ENCODE data around the gene FPR1. TPM values are rescaled to one million over a fixed set of nuclear protein-coding genes. Genes with fewer than 3 reads are reported as not detected.

The FPR1 gene
- total and polyA plus RNA-seq, 2 of the 13 experiments (the other 11 are each of a cell fraction or from before 2014, with no cell fraction given), result not detected

GRCh38 chr19:51754109-51754508, 2.4 kb upstream of the FPR1 start (continued):
- no peak for TF ChIP-seq SMAD1 (CRISPR knock-in tag; IDR thresholded peaks at IDR 0.05; ENCODE audit: borderline replicate concordance, low read depth)
- TF ChIP-seq ZBTB34 (CRISPR knock-in tag; IDR thresholded peaks at IDR 0.05), result no peak
- no peak for TF ChIP-seq ZNF407 (CRISPR knock-in tag; IDR thresholded peaks at IDR 0.05; ENCODE audit: not compliant biosample characterization)
- no peak for TF ChIP-seq DRAP1 (CRISPR knock-in tag; IDR thresholded peaks at IDR 0.05)
